HG02970 (cell line): Measurements from ENCODE around the gene PLEKHJ1.
A peak's percentile ranks its signal among the peaks of the same experiment; 100 is the strongest.

ENCODE experiments used
- ATAC-seq: cut with Tn5 transposase; IDR thresholded peaks from one replicate; pipeline ENCODE4 v1.9.1; 2021; ENCODE audit warnings: mild to moderate bottlenecking, moderate library complexity, moderate number of reproducible peaks; ENCODE audit not compliant: unreplicated experiment, low FRiP score

PLEKHJ1 gene

GRCh38 chr19:2237051-2237868 is 1.1 kb upstream of the PLEKHJ1 start:
- no peak for ATAC-seq

- ATAC-seq, result no peak
These were observed 140 bp downstream of the PLEKHJ1 start for GRCh38 chr19:2236064-2236313.

GRCh38 chr19:2235381-2236063 is 607 bp downstream of the PLEKHJ1 start:
- ATAC-seq, result peak; percentile 9

GRCh38 chr19:2234996-2235380 is 1.1 kb downstream of the PLEKHJ1 start:
- no peak for ATAC-seq

GRCh38 chr19:2233601-2234280 is 2.4 kb downstream of the PLEKHJ1 start:
- ATAC-seq, result no peak

- no peak for ATAC-seq
These were observed 3.6 kb downstream of the PLEKHJ1 start for GRCh38 chr19:2232286-2233151.

GRCh38 chr19:2231621-2232221 is 4.4 kb downstream of the PLEKHJ1 start:
- no peak for ATAC-seq

GRCh38 chr19:2230807-2231533 is 5.2 kb downstream of the PLEKHJ1 start:
- no peak for ATAC-seq

- no peak for ATAC-seq
These were observed 6.0 kb downstream of the PLEKHJ1 start for GRCh38 chr19:2230033-2230531.

- ATAC-seq, result no peak
These were observed 6.8 kb downstream of the PLEKHJ1 start for GRCh38 chr19:2229103-2230032.

- no peak for ATAC-seq
These were observed 7.7 kb downstream of the PLEKHJ1 start for GRCh38 chr19:2228157-2229030.

GRCh38 chr19:2227415-2228156 is 8.5 kb downstream of the PLEKHJ1 start:
- no peak for ATAC-seq

GRCh38 chr19:2226840-2227360 is 9.2 kb downstream of the PLEKHJ1 start:
- no peak for ATAC-seq

GRCh38 chr19:2226051-2226839 is 9.9 kb downstream of the PLEKHJ1 start:
- no peak for ATAC-seq

- ATAC-seq, result no peak
These were observed 10.6 kb downstream of the PLEKHJ1 start for GRCh38 chr19:2225415-2226050.
